ENCODE measurements around the gene LRBA.

DNA sequence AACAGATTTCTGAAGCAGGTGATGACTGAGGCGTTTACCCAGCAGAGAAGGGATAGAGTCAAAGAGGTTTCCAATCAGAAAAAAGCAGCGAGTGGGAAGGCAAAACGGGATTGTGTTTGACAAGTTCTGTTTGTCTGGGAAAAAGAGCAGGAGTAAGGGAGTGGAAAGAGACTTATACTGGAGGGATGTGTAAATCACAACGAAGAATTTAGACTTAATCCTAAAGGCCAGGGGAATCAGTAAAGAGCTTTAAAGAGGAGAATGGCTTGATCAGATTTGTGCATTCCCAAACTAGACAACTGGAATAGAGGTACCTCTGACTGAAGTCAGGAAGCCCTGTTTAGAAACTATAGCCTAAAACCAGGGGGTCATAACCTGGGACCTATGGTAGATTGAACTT, 31.5 kb upstream of the LRBA start:
- TF ChIP-seq CTCF (IDR thresholded peaks at IDR 0.05) (no peak), POLR2A (IDR thresholded peaks at IDR 0.05) (no peak)

All from body of pancreas (tissue), 4 donors.